CD4-positive, alpha-beta T cell treated with Interferon alpha-2 for 1 hour (primary cell): ENCODE results near the gene SERPINB10.
"Not testable (repeated sequence)": the region's sequence is repeated elsewhere in the genome, so short reads cannot be mapped to it uniquely, and the experiment has no call there.

Source experiments
- DNase-seq, 2 donors: peaks; one replicate each; pipeline ENCODE4 v3.0.0-alpha.2; 2020 to 2022

SERPINB10 gene

DNA sequence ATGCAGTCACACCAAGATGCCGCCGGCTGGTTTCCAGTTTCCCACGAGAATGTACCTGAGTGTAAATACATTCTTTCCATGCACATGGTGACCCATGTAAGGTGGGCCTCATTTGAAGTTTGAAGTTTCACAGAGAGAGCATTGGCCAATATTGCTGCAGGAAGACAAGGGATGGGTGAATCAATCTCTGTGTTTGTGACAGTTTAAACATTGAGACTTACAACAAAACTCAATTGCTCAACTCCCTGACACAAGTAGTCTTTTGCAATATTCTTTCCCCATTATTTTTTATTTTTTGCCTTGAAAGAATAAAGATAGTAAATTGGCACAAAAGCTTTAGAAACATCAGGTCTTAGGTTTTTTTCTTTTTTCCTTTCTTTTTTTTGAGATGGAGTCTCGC lies 15.2 kb upstream of the SERPINB10 start:
- no peak for DNase-seq

DNA sequence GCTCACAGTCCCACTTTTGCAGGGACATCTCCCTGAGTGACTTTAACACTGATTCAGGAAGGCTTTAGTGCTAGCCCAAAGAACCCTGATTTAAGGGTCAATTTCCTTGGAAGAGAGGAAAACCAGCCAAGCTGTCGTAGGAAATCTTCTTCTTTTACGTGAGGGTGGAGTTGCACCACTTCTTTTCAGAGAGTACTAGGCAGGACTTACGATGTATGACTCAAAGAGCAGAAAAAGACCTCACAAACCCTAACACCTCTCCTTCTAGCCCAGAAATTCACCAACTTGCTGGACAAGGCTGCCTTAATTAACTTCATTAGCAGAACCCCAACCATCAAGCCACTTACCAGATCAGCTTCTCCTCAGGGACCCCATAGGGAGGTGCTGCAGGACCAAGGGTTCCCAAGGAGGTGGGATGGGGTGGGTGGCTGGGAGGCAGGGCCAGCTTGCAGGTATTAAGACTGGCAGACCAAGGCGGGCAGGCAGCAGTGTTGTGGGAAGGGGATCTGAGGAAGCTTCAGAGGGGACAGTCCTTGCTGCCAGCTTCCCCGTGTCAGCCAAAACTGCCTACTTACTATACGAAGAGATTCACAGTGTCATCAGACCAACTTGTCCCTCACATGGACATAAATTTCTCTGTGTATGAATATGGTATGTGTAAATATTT lies 13.5 kb upstream of the SERPINB10 start:
- no peak for DNase-seq

DNA sequence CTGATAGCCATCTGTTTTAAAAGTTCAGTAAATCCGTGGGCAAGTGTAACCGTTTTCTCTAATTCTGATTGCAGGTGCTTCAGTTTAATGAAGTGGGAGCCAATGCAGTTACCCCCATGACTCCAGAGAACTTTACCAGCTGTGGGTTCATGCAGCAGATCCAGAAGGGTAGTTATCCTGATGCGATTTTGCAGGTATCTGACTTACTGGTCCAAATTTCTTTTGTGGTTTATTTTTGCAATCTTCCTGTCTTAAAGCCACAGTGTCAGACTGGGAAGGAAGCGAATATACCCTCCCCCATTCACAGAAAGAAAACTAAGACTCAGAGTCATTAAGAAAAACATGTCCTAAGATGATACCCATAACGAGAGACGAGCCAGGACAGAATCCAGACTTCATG lies 12.6 kb upstream of the SERPINB10 start:
- DNase-seq = no peak

DNA sequence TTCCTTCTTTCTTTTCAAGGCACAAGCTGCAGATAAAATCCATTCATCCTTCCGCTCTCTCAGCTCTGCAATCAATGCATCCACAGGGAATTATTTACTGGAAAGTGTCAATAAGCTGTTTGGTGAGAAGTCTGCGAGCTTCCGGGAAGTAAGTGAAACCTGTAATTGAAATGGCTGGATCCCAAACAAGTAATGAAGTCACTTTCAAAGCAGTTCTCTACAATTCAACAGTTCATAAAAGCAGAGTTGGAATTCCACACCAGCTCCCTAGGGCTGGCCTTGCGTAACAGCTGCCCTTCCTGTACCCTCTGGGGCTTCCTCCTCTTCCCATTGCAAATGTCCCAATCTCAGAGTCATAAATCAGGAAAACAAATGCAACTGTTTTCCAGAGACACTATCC lies 10.7 kb upstream of the SERPINB10 start:
- no peak for DNase-seq

DNA sequence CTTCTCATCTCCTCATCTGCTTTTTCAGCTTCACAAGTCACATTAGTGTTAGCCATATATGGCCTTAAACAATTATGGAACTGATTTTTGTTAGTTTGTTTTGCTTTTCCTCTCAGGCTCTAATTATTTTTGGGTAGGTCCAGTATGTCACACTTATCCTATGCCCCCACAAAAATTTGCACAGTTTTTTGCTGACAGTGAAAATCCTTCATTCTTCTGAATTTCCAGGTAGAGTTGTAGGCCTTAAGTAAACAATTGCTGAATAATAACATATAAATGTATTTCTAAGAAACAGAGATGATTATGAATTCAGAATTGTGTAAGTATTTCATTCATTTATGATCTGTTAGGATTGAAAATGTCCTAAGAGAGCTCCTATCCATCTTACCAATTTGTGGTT lies 8.6 kb upstream of the SERPINB10 start:
- DNase-seq = no peak

DNA sequence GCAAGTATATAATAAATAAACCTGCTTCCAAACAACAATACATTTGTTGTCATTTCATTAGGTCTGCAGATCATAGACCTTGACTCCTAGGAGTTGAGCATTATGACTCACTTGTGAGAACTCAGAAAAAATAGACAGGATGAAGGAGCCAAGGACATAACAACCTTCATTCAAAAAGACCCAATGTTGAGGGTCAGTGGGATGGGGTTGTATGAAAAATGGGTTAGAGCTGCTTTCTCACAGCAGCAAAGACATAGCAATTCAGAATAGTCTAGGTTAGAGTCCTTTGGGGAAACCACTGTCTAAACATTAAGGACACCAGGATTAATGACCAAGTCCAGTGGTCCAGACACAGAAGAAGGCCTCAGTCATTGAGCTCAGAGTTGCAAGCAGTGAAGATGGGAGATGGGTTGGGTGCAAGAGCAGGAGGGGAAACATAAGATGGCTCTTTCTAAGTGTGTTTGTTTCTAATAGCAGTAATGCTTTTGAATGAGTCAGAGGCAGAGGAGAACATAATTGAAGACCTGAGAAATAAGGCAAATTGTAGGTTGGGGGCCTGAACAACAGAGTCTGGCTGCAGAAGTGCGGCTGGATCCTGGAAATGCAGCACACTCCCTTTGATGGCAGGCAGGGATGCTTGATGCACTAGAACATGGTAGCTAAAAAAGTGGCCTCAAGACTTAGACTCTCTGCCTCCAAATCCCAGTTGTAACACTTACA lies 3.7 kb upstream of the SERPINB10 start:
- no peak for DNase-seq

DNA sequence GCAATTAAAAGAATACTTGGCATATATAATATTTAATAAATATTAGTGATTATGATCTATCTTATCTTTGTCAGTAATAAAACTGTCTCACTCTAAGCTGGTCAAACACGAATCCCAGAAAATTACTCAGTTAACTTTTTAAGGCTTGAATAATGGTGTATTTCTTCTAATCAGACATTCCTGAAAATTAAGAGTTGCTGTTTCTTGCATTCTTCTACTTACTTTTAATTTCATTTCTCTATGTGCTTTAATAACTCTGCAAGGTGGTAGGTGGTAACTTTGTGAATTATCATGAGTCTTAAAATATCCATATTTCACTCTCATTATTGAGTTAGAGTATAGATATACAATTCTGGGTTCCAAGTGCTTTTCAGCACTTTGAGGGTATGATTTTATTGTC lies 3.1 kb upstream of the SERPINB10 start:
- no peak for DNase-seq

DNA sequence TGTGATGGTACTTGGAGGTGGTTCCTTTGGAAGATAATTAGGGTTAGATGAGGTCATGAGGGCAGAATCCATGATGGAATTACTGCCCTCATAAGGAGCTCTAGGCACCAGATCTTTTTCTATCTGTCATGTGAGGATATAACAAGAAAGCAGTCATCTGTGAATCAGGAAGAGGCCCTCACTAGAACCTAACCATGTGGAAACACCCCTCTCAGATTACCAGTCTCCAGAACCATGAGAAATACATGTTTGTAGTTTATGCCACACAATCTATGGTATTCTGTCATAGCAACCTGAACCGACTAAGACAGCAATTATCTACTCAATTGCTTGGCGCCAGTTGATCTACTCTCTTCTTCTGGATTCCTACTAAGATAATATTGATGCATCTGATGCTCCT lies 2.4 kb upstream of the SERPINB10 start:
- DNase-seq = no peak

DNA sequence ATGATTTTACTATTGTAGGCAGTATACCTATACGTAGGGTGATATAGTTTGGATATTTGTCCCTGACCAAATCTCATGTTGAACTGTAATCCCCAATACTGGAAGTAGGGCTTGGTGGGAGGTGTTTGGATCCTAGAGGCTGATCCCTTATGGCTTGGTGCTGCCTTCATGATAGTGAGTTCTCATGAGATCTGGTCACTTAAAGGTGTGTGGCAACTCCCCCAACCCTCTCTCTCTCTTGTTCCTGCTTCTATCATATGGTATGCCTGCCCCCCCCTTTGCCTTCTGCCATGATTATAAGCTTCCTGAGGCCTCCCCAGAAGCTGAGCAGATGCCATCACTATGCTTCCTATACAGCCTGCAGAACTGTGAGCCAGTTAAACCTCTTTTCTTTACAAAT lies 1.7 kb upstream of the SERPINB10 start:
- DNase-seq = no peak

DNA sequence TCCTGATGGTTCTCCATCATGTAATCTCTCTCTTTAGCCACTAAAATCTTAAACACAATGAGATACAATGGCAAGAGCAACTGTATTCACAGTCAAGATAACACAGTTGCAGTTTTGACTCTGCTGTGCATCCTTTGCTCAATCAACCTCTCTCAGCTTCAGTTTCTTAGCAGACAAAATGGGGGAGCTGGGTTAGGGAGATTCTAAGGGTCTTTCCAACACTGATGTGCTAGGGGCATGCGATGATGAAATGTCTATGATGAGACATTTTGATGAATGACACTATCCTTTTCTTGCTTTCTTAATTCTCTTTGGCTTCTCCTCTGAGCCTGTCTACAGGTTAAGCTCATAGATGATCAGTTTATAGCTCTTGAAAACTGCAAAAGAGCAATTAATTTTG lies 1.1 kb downstream of the SERPINB10 start:
- no peak for DNase-seq

DNA sequence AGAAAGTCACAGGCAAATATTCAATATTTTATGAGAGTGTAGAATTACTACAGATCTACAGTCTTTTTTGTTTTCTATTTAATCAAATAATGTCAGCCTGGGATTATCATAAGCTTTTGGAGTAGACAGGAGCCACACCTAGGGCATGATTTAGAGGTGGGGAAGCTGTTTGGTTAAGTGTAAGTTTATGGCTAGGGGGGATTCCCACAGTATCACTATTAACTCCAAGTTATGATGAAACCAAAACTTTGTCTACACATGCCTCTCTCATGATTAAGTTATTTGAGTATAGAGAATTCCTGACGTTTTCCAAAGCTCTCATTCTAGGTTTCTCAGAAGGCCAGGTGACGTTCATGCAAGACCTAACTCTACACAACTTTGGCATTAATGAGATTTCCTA lies 2.1 kb downstream of the SERPINB10 start:
- DNase-seq = no peak

DNA sequence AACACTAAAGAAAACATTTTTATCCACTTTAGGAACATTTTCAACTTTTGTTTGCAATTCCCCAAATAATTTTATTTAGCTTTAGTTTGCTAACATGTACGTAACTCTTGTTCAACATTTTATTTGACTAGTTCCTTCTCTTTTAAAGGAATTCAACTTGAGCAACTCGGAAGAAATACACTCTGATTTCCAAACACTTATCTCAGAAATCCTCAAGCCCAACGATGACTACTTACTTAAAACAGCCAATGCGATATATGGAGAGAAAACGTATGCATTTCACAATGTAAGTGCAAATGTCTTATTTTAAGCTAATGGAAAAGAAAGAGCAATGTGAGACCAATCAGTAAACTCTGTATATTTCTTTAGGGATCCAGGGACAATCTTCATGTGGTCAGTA lies 10.1 kb downstream of the SERPINB10 start:
- DNase-seq = no peak

DNA sequence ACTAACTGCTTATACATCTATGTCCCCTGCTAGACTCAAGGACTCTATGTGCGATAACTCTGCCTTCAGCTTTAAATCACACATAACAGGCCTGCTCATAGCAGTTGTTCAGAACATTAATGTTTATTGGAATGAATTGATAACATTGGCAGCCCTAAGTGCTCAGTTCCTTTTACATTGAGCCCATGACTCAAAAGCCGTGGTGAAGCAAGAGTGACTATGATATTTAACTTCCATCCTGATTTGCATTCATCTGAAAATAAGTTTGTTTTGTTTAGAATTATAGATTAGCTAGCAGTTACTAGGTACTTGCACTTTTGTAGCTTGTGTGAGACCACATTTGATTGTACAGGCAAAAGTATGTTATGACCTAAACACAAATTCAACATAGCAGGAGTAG lies 14.3 kb downstream of the SERPINB10 start:
- DNase-seq = no peak

DNA sequence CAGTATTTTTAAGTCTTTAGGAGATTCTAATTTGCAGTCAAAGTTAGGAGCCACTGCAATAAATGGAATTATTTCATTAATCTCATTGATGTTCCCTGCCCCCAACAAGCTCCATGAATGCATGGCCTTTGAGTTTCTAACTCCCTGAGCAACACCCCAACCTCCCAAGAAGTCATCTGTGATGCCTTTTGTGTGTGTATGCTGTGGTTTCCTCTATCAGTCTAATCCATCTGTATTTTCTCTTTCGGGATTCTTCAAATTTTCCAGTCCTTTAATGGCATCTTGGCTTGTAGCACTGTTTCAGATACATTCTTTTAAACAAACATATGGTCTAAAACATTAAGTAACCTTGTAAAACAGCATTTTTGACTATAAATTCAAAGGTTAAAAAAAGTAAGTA lies 16.8 kb downstream of the SERPINB10 start:
- no peak for DNase-seq

DNA sequence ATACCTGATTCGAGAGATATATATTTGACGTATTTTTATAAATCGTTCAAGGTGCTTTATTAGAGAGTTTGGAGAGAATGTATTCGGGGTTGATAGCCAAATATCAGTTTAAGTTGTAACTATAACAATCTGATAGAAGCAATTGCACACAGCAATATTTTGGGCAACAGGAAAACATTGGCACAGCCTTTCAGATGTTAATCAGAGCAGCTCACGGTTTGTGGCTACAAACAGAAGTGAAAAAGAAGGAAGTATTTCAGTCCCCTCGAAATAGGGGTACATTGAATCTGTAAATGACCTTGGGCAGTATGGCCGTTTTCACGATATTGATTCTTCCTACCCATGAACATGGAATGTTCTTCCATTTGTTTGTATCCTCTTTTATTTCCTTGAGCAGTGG lies 20.6 kb downstream of the SERPINB10 start:
- no peak for DNase-seq

DNA sequence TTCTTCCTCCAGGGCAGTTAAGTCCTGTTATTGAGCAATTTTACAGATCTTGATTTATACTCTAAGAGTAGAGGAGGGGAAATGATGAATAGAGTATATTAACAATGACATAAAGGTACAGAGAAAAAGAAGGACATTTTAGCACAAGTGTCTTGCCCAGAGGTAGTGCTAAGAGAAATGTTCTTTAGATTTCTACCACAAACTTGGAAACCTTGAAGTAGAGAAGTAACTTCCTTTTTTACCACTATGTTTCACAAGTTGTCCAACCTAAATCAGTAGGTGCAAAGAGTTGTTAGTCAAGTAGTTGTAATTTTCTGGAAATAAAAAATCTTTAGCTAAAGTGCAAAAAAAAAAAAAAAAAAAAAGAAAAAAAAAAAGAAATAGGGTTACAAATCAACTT lies 21.6 kb downstream of the SERPINB10 start:
- not testable (repeated sequence) for DNase-seq

DNA sequence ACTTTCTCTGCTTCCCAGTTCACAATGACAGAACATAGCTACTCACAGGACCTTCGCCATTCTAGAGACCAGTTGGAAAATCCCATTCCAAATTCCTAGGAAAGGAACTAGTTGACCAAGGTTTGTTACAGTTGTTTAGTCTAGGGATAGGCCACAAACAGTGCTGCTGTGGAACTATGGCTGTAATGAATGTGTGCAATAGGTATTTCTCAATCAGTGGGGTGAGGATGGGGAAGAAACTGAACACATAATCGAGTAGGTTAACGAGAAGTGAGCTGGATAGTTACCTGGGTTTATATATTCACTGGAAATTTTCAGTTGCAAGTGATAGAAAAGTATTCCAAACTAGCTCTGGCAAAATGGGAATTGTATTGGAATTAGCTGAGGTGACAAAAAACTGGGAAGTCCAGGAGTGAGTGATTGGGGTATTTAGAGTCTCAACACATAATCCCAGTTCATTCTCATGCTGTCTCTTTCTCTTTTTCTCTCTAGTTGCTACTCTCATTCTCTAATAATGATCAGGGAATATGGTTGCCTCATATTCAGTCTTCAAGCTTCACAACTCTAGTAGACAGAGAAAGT lies 23.1 kb downstream of the SERPINB10 start:
- no peak for DNase-seq

DNA sequence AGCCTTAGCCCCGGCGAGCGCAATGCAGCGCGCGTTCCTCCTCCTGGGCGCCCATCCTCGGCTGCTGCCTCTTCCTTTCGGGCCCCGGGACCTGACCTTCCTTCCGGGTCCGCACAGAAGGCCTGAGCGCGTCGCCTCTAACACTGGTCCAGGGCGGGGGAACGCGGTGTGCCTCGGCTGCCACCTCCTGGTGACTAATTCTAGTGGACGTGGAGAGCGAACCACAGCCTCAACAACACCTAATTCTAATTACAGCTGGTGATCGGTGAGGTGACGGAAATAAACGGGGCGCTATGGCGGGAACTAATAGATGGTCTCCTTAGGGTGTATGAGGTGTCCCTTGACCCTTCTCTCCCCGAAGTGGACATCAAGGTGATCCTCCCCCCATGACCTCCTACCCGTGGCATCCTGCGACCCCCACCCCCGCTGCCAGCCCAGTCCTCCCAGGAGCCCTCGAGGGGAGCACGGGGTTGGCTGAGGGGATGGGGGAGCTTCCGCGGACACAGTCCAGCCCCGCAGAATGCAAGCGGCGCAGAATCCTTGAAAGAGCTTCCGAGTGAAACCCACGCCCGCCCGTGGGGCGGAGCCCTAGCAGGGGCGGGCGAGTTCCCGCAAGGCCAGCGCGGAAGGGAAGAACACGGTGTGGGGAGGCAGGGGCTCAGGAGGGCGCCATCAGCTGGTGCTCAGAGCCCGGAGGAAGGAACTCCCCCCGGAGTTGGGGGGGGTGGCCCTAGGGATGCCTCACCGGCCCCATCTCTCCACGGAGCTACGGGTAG lies 28.6 kb downstream of the SERPINB10 start:
- peak; percentile 69 to 74 for DNase-seq

DNA sequence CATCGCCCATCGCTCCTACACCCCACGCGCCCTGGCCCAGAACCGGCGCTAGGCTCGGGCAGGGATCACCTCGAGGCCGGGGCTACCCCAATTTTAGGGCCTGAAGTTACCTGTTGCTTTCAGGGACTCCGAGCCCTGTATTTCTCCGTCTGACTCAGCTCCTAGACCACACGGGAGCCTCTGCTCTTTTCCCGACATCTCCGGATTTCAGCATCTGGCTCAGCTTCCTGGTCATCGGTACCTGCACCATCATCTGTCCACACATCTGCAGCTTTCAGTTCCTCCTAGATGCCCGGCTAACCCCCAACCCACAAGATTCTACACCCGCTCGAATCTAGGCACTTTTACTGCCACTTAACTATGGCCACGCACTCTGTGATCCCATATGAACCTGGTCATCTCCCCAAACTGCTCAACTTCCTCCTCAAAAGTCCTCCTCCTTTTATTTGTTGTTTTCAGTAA lies 29.2 kb downstream of the SERPINB10 start:
- no peak for DNase-seq

DNA sequence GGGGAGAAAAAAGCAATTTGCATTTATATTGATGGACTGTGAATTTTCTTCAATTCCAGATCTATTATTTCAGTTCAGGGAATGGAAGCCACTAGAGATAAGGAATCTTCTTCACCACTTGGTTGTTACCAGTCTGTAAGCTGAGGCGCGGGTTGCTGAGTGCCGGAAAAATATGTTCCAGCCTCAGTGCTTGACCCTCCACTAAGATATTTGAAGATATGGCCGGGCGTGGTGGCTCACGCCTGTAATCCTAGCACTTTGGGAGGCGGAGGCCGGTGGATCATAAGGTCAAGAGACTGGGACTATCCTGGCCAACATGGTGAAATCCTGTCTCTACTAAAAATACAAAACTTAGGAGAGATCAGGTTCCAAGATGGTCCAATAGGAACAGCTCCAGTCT lies 32.2 kb downstream of the SERPINB10 start:
- DNase-seq = no peak

DNA sequence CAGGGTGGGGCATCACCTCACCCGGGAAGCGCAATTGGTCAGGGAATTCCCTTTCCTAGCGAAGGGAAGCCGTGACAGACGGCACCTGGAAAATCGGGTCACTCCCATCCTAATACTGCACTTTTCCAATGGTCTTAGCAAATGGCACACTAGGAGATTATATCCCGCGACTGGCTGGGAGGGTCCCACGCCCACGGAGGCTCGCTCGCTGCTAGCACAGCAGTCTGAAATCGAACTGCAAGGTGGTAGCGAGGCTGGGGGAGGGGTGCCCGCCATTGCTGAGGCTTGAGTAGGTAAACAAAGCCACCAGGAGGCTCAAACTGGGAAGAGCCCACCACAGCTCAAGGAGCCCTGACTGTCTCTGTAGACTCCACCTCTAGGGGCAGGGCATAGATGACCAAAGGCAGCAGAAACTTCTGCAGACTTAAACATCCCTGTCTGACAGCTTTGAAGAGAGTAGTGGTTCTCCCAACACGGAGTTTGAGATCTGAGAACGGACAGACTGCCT lies 32.8 kb downstream of the SERPINB10 start:
- DNase-seq = not testable (repeated sequence)

DNA sequence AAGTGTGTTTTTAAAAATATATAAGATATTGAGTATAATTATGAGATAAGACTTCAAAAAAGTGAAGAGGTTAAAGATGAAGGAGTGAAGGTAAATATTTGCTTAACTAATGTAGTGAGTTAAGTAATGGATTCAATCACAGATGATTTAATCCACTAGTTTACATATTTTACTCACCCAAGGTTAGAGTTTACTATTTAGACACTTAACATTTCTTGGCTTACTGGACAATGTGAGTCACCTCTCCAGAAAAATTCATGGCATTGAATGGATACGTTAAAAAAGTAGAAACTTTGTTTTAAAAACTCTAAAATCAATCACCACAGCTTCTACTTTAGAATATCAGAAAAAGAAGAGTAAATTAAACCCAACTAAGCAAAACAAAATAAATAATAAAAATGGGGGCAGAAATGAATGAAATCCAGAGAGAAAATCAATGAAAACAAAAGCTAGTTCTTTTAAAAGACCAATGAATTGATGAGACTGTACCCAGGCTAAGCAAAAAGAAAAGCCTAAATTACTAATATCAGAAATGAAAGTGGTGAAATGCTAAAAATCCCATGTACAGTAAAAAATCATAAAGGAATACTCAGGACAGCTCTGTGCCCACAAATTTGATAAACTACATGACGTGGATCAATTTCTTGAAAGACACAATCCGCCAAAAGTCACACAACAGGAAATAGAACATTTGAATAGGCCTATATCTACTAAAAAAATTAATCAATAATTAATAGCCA lies 39.5 kb downstream of the SERPINB10 start:
- no peak for DNase-seq
